PC-9 (cell line): ENCODE results near the gene ADAM17. TPM values are rescaled to one million over a fixed set of nuclear protein-coding genes. Genes with fewer than 3 reads are reported as not detected.
"Not testable (repeated sequence)": the region's sequence is repeated elsewhere in the genome, so short reads cannot be mapped to it uniquely, and the experiment has no call there.

Source experiments
- BruUV-seq: library from RNA; stranded (reverse); fragments of 400-500 nt; replicated peaks from 2 replicates; lab custom pipeline; 2021; lab: Mats Ljungman, UMichigan
- CTCF ChIA-PET: fragments of 300-600 bp; sonication (Branson Sonifier 250); formaldehyde crosslinking; loops from one replicate; lab custom pipeline; 2022; ENCODE audit warnings: antibody characterized with exemption; lab: Charles Lee
- POLR2A ChIA-PET: fragments of 300-600 bp; sonication (Branson Sonifier 250); formaldehyde crosslinking; loops from one replicate; lab custom pipeline; 2022; ENCODE audit warnings: antibody characterized with exemption; ENCODE audit not compliant: unreplicated experiment; lab: Charles Lee
- DNase-seq, 2 experiments: peaks; one replicate each; pipeline versions ENCODE4 v3.0.0 to v3.0.0-alpha.2; 2015 to 2022; ENCODE audit warnings: mixed read lengths in 1 of 2
- H2AFZ ChIP-seq: fragments of 200-600 bp; sonication (generic); 2 replicates; pipeline ENCODE4 v1.8.1; 2017; ENCODE audit warnings: antibody characterized with exemption
- H3F3A ChIP-seq: fragments of 200-600 bp; sonication (generic); 2 replicates; pipeline ENCODE4 v1.8.1; 2017; ENCODE audit warnings: antibody characterized with exemption, mild to moderate bottlenecking, low read depth; ENCODE audit not compliant: insufficient read depth
- H3K27ac ChIP-seq: fragments of 200-600 bp; sonication (generic); 2 replicates; pipeline ENCODE4 v1.6.1; 2016; ENCODE audit warnings: mixed run types
- H3K27me3 ChIP-seq: fragments of 200-600 bp; sonication (generic); 2 replicates; pipeline ENCODE4 v1.6.1; 2016; ENCODE audit warnings: low read depth, mixed run types; ENCODE audit not compliant: insufficient read depth
- H3K36me3 ChIP-seq: fragments of 200-600 bp; sonication (generic); 2 replicates; pipeline ENCODE4 v1.6.1; 2016; ENCODE audit warnings: low read depth, mixed run types
- H3K4me1 ChIP-seq: fragments of 200-600 bp; sonication (generic); replicated peaks from 2 replicates; pipeline ENCODE4 v1.6.1; 2016; ENCODE audit warnings: mixed run types; ENCODE audit not compliant: insufficient read depth
- H3K4me2 ChIP-seq: fragments of 200-600 bp; sonication (generic); 2 replicates; pipeline ENCODE4 v1.6.1; 2017; ENCODE audit warnings: mixed run types
- H3K4me3 ChIP-seq: fragments of 200-600 bp; sonication (generic); 2 replicates; pipeline ENCODE4 v1.6.1; 2016; ENCODE audit warnings: mixed run types
- H3K79me2 ChIP-seq: fragments of 200-600 bp; sonication (generic); 2 replicates; pipeline ENCODE4 v1.6.1; 2017; ENCODE audit warnings: low read depth, mixed run types
- H3K9me2 ChIP-seq: fragments of 200-600 bp; sonication (generic); 2 replicates; pipeline ENCODE4 v1.8.1; 2017; ENCODE audit warnings: mild to moderate bottlenecking; ENCODE audit not compliant: insufficient read depth
- H3K9me3 ChIP-seq: fragments of 200-600 bp; sonication (generic); 2 replicates; pipeline ENCODE4 v1.8.1; 2016; ENCODE audit warnings: low read depth; ENCODE audit not compliant: insufficient read depth
- H4K20me1 ChIP-seq: fragments of 200-600 bp; sonication (generic); 2 replicates; pipeline ENCODE4 v1.8.1; 2017; ENCODE audit not compliant: insufficient read depth
- CTCF ChIP-seq: fragments of 200-600 bp; sonication (generic); conservative IDR thresholded peaks from 2 replicates; pipeline ENCODE4 v1.6.1; 2017; ENCODE audit warnings: mixed run types, antibody characterized with exemption, mild to moderate bottlenecking, moderate library complexity
- EZH2 ChIP-seq: fragments of 200-600 bp; sonication (generic); IDR thresholded peaks from 2 replicates; pipeline ENCODE4 v1.8.0; 2017; ENCODE audit warnings: antibody characterized with exemption, low read depth
- intact Hi-C: fragments of 100-400 bp; cut with micrococcal nuclease; formaldehyde crosslinking; loops from one replicate; pipeline ENCODE4 v1.10.0; 2022; ENCODE audit not compliant: unreplicated experiment
- total RNA-seq: library from RNA; stranded (reverse); gene quantifications from 2 replicates; pipeline ENCODE4 v1.2.3, GENCODE V29; 2021

ADAM17 gene
- total RNA-seq, 1 experiment from 2014 or later, result 65.0 TPM

GRCh38 chr2:9599430-9599829 is 43.8 kb upstream of the ADAM17 start:
- H4K20me1 ChIP-seq, result peaks cover 73% of the 10 kb centered on the region
- TF ChIP-seq EZH2, result no peak
- TF ChIP-seq CTCF, result no peak
- intact Hi-C loops, result no loop called here

GRCh38 chr2:9596621-9597311 is 41.1 kb upstream of the ADAM17 start:
- Histone ChIP-seq H3F3A (peaks cover 76% of the 10 kb centered on the region), H4K20me1 (peaks cover 69% of the 10 kb centered on the region), H3K4me3 (no peak overlapping the region), H3K9me2 (no peaks in the 10 kb centered on the region), H3K4me1 (peaks cover 33% of the 10 kb centered on the region), H3K36me3 (peaks cover 53% of the 10 kb centered on the region), H3K79me2 (peaks cover 99% of the 10 kb centered on the region), H3K27me3 (no peaks in the 10 kb centered on the region), H3K27ac (peak overlapping the region; percentile 14; the same call in 1 of the 2 replicates), H3K4me2 (no peak overlapping the region), H3K9me3 (peaks cover 14% of the 10 kb centered on the region), H2AFZ (no peak overlapping the region)
- no peak for DNase-seq
- intact Hi-C loops, result no loop called here
- no TSS peak for BruUV-seq
- CTCF ChIA-PET, result interaction anchor here (0.7 kb wide), 1 partner anchor 28 kb away, joined by 8 read pairs; no protein-coding TSS in a partner anchor
- TF ChIP-seq CTCF (no peak), EZH2 (no peak)
- POLR2A ChIA-PET, result no interaction called here

More at GRCh38 chr2:9599430-9599829, 43.8 kb upstream of the ADAM17 start:
- CTCF ChIA-PET, result no interaction called here
- no peak overlapping the region for H3K4me3 ChIP-seq
- peaks cover 68% of the 10 kb centered on the region for H3F3A ChIP-seq
- peaks cover 27% of the 10 kb centered on the region for H3K4me1 ChIP-seq
- peaks cover 59% of the 10 kb centered on the region for H3K36me3 ChIP-seq
- DNase-seq, result no peak
- H3K9me2 ChIP-seq, result no peaks in the 10 kb centered on the region
- H3K79me2 ChIP-seq, result peaks cover 98% of the 10 kb centered on the region
- H3K9me3 ChIP-seq, result peaks cover 14% of the 10 kb centered on the region
- no peak overlapping the region for H2AFZ ChIP-seq
- BruUV-seq, result no TSS peak
- no peak overlapping the region for H3K4me2 ChIP-seq
- no peak overlapping the region for H3K27ac ChIP-seq
- POLR2A ChIA-PET, result interaction anchor here (0.5 kb wide), 1 partner anchor 335 kb away, joined by 6 read pairs; no protein-coding TSS in a partner anchor
- H3K27me3 ChIP-seq, result no peaks in the 10 kb centered on the region

GRCh38 chr2:9595746-9596145 is 40.1 kb upstream of the ADAM17 start:
- Histone ChIP-seq H3K27me3 (no peaks in the 10 kb centered on the region), H2AFZ (no peak overlapping the region), H3K4me1 (peaks cover 33% of the 10 kb centered on the region), H3K4me2 (0 out of 2 replicates have a peak overlapping the region, but pooled peaks have one; percentile 22), H3F3A (peaks cover 81% of the 10 kb centered on the region), H3K9me2 (no peaks in the 10 kb centered on the region), H3K79me2 (peaks cover 99% of the 10 kb centered on the region), H3K36me3 (peaks cover 52% of the 10 kb centered on the region), H3K27ac (peak overlapping the region; percentile 73), H4K20me1 (peaks cover 76% of the 10 kb centered on the region), H3K4me3 (no peak overlapping the region), H3K9me3 (peaks cover 14% of the 10 kb centered on the region)
- POLR2A ChIA-PET, result interaction anchor here (0.6 kb wide), 1 partner anchor 40 kb away, joined by 5 read pairs; no protein-coding TSS in a partner anchor
- CTCF ChIA-PET, result interaction anchor here (0.6 kb wide), 1 partner anchor 63 kb away, joined by 5 read pairs; no protein-coding TSS in a partner anchor
- TF ChIP-seq EZH2 (no peak), CTCF (no peak)
- no peak for DNase-seq
- BruUV-seq, result no TSS peak
- intact Hi-C loops, result no loop called here

- POLR2A ChIA-PET, result interaction anchor here (0.6 kb wide), 1 partner anchor 39 kb away, joined by 5 read pairs; no protein-coding TSS in a partner anchor
- Histone ChIP-seq H4K20me1 (peaks cover 81% of the 10 kb centered on the region), H3K4me2 (peak overlapping the region; percentile 22), H3K36me3 (peaks cover 53% of the 10 kb centered on the region), H3K79me2 (peaks cover 99% of the 10 kb centered on the region), H3K4me1 (peaks cover 33% of the 10 kb centered on the region), H3K27ac (peak overlapping the region; percentile 73), H3K9me3 (peaks cover 13% of the 10 kb centered on the region), H3F3A (peaks cover 83% of the 10 kb centered on the region)
- H3K9me2 ChIP-seq, BruUV-seq, DNase-seq, H3K27me3 ChIP-seq, intact Hi-C loops, H2AFZ ChIP-seq, H3K4me3 ChIP-seq: not testable (repeated sequence)
- CTCF ChIA-PET, result interaction anchor here (0.6 kb wide), 1 partner anchor 62 kb away, joined by 5 read pairs; no protein-coding TSS in a partner anchor
These were observed 39.6 kb upstream of the ADAM17 start for GRCh38 chr2:9595256-9595655.
